IMR-90 (cell line): ENCODE measurements around the gene KRTAP9-1. TPM values are rescaled to one million over a fixed set of nuclear protein-coding genes. Genes with fewer than 3 reads are reported as not detected.

Experiments
- ATAC-seq: fragments of 200-7000 bp; cut with Tn5 transposase; 2 replicates; pipeline ENCODE4 v1.9.1; 2020; ENCODE audit warnings: low read depth, mild to moderate bottlenecking, moderate library complexity
- BruUV-seq: library from RNA; stranded (reverse); fragments of 400-500 nt; replicated peaks from 2 replicates; lab custom pipeline; 2021; lab: Mats Ljungman, UMichigan
- CTCF ChIA-PET: fragments of 300-600 bp; formaldehyde crosslinking; extraction: SDS; loops from one replicate; lab custom pipeline; 2021; ENCODE audit warnings: antibody characterized with exemption; lab: Yijun Ruan, JAX
- POLR2A ChIA-PET: fragments of 300-600 bp; sonication (Branson Sonifier 250); formaldehyde crosslinking; loops from one replicate; lab custom pipeline; 2022; ENCODE audit warnings: antibody characterized with exemption; ENCODE audit not compliant: unreplicated experiment; lab: Charles Lee
- DNase-seq: peaks from one replicate; pipeline ENCODE4 v3.0.0; 2013
- H2AFZ ChIP-seq: replicated peaks from 2 replicates; pipeline ENCODE3; 2013; ENCODE audit warnings: low read length, mild to moderate bottlenecking; ENCODE audit not compliant: poor library complexity
- H2AK5ac ChIP-seq: 2 replicates; pipeline ENCODE4 v1.6.1; 2013; ENCODE audit warnings: low read depth, low read length, inconsistent platforms
- H2AK9ac ChIP-seq: replicated peaks from 2 replicates; pipeline ENCODE3; 2013; ENCODE audit warnings: mild to moderate bottlenecking, low read depth, low read length, moderate library complexity; ENCODE audit not compliant: poor library complexity
- H2BK120ac ChIP-seq: 2 replicates; pipeline ENCODE4 v1.6.1; 2013; ENCODE audit warnings: low read depth, low read length, inconsistent platforms
- H2BK15ac ChIP-seq: 3 replicates; pipeline ENCODE4 v1.6.1; 2013; ENCODE audit warnings: low read depth, low read length, inconsistent platforms
- H2BK20ac ChIP-seq: 2 replicates; pipeline ENCODE4 v1.6.1; 2013; ENCODE audit warnings: low read depth, mild to moderate bottlenecking, inconsistent platforms, low read length, moderate library complexity
- H2BK5ac ChIP-seq: 2 replicates; pipeline ENCODE4 v1.6.1; 2013; ENCODE audit warnings: mild to moderate bottlenecking, low read depth, low read length, inconsistent platforms; ENCODE audit not compliant: poor library complexity, severe bottlenecking
- H3K14ac ChIP-seq: replicated peaks from 2 replicates; pipeline ENCODE4 v1.6.1; 2013; ENCODE audit warnings: low read depth, low read length, inconsistent platforms
- H3K18ac ChIP-seq: 2 replicates; pipeline ENCODE4 v1.6.1; 2013; ENCODE audit warnings: low read depth, low read length, control low read depth
- H3K23ac ChIP-seq: 2 replicates; pipeline ENCODE4 v1.6.1; 2013; ENCODE audit warnings: low read depth, low read length, inconsistent platforms
- H3K27ac ChIP-seq: 2 replicates; pipeline ENCODE4 v1.5.1; 2013; ENCODE audit warnings: mild to moderate bottlenecking, control low read depth, low read length; ENCODE audit not compliant: insufficient read depth
- H3K27me3 ChIP-seq: 2 replicates; pipeline ENCODE4 v1.6.1; 2013; ENCODE audit warnings: low read length; ENCODE audit not compliant: control insufficient read depth, insufficient read depth
- H3K36me3 ChIP-seq: 2 replicates; pipeline ENCODE4 v1.6.1; 2013; ENCODE audit warnings: low read length, mixed read lengths; ENCODE audit not compliant: control insufficient read depth, insufficient read depth
- H3K4ac ChIP-seq: 2 replicates; pipeline ENCODE4 v1.6.1; 2013; ENCODE audit warnings: low read depth, low read length, inconsistent platforms
- H3K4me1 ChIP-seq: 2 replicates; pipeline ENCODE4 v1.6.1; 2013; ENCODE audit warnings: low read length, mixed read lengths; ENCODE audit not compliant: control insufficient read depth, insufficient read depth
- H3K4me2 ChIP-seq: 2 replicates; pipeline ENCODE4 v1.6.1; 2013; ENCODE audit warnings: low read depth, mild to moderate bottlenecking, control low read depth, low read length, moderate library complexity
- H3K4me3 ChIP-seq: 2 replicates; pipeline ENCODE4 v1.5.1; 2013; ENCODE audit warnings: low read depth, mild to moderate bottlenecking, control low read depth, low read length, moderate library complexity; ENCODE audit not compliant: insufficient read depth
- H3K56ac ChIP-seq: 2 replicates; pipeline ENCODE4 v1.6.1; 2013; ENCODE audit warnings: low read length, inconsistent platforms; ENCODE audit not compliant: insufficient read depth; ENCODE audit errors: extremely low read depth
- H3K79me1 ChIP-seq, 2 experiments: 2 replicates each; pipeline ENCODE4 v1.6.1; 2013; ENCODE audit warnings: low read length in 2 of 2, inconsistent platforms in 1 of 2, low read depth in 1 of 2
- H3K9ac ChIP-seq: 2 replicates; pipeline ENCODE4 v1.6.1; 2013; ENCODE audit warnings: low read depth, low read length, control low read depth
- H3K9me1 ChIP-seq: 2 replicates; pipeline ENCODE4 v1.6.1; 2013; ENCODE audit warnings: low read length, inconsistent platforms; ENCODE audit not compliant: insufficient read depth
- H3K9me3 ChIP-seq: 2 replicates; pipeline ENCODE4 v1.6.1; 2013; ENCODE audit warnings: low read length; ENCODE audit not compliant: control insufficient read depth, insufficient read depth
- H4K20me1 ChIP-seq: 2 replicates; pipeline ENCODE4 v1.6.1; 2013; ENCODE audit warnings: low read length, inconsistent platforms; ENCODE audit not compliant: insufficient read depth
- H4K5ac ChIP-seq: 2 replicates; pipeline ENCODE4 v1.6.1; 2013; ENCODE audit warnings: mild to moderate bottlenecking, low read depth, low read length, control low read depth
- H4K8ac ChIP-seq, 2 experiments: 2 replicates each; pipeline ENCODE4 v1.6.1; 2013; ENCODE audit warnings: low read depth in 2 of 2, low read length in 2 of 2, control low read depth in 1 of 2, inconsistent platforms in 1 of 2
- H4K91ac ChIP-seq: 2 replicates; pipeline ENCODE4 v1.6.1; 2013; ENCODE audit warnings: low read depth, low read length, inconsistent platforms; ENCODE audit not compliant: insufficient read depth
- BHLHE40 ChIP-seq: fragments of 150-350 bp; IDR thresholded peaks from 2 replicates; pipeline ENCODE4 v1.6.1; 2016; ENCODE audit warnings: mild to moderate bottlenecking, low read depth, low read length
- FOS ChIP-seq: fragments of 150-350 bp; IDR thresholded peaks from 2 replicates; pipeline ENCODE4 v1.6.1; 2016; ENCODE audit warnings: low read depth, low read length
- MAFK ChIP-seq: IDR thresholded peaks from 2 replicates; pipeline ENCODE4 v1.6.1; 2012; ENCODE audit warnings: low read depth, low read length, improper control_type of control experiment
- MAZ ChIP-seq: IDR thresholded peaks from 2 replicates; pipeline ENCODE4 v1.6.1; 2012; ENCODE audit warnings: low read depth, mild to moderate bottlenecking, low read length, improper control_type of control experiment, moderate library complexity, borderline replicate concordance
- NFE2L2 ChIP-seq: fragments of 150-350 bp; IDR thresholded peaks from 2 replicates; pipeline ENCODE4 v1.6.1; 2016; ENCODE audit warnings: low read depth, mild to moderate bottlenecking, low read length
- RAD21 ChIP-seq: IDR thresholded peaks from 2 replicates; pipeline ENCODE4 v1.6.1; 2012; ENCODE audit warnings: low read length, improper control_type of control experiment
- RFX5 ChIP-seq: IDR thresholded peaks from 2 replicates; pipeline ENCODE4 v1.8.0; 2012; ENCODE audit warnings: low read depth, mild to moderate bottlenecking, low read length, moderate library complexity
- WGBS, 2 experiments: methylation state at CpG; one replicate each; pipeline versions ENCODE4 v1.1.5 to v1.1.7; 2013; ENCODE audit warnings: missing lambda C conversion rate in 2 of 2; ENCODE audit not compliant: insufficient read length in 1 of 2; ENCODE audit errors: extremely low coverage in 2 of 2; 5-methylcytosine and 5-hydroxymethylcytosine counted together
- dilution Hi-C: fragments of 300-500 bp; cut with HindIII; formaldehyde crosslinking; loops from one replicate; pipeline ENCODE4 v1.14.3; 2018; ENCODE audit warnings: low sequenced_read_pairs; ENCODE audit not compliant: unreplicated experiment
- in situ Hi-C: fragments of 300-500 bp; cut with MboI; formaldehyde crosslinking; loops from 3 replicates; pipeline ENCODE4 v1.14.3; 2019; ENCODE audit warnings: low sequenced_read_pairs, inconsistent platforms, mixed read lengths
- intact Hi-C: fragments of 100-400 bp; cut with micrococcal nuclease; formaldehyde crosslinking; loops from 2 replicates; pipeline ENCODE4 v1.10.0; 2022
- polyA plus RNA-seq, 3 experiments: library from polyadenylated mRNA; depleted of rRNA; stranded (reverse); fragments of >200 nt; gene quantifications; 2 replicates each; pipeline ENCODE4 v1.2.3, GENCODE V29; 2012; ENCODE audit warnings: low replicate concordance in 1 of 3
- total RNA-seq: library from RNA; depleted of rRNA; stranded (reverse); fragments of >200 nt; gene quantifications from 2 replicates; pipeline ENCODE4 v1.2.3, GENCODE V29; 2012
- TF ChIP-seq, protein P1 (sequence below): fragments of 150-350 bp; IDR thresholded peaks from 2 replicates; pipeline ENCODE4 v1.6.1; 2017; ENCODE audit warnings: mild to moderate bottlenecking, antibody characterized with exemption, low read length, low read depth

The KRTAP9-1 gene
- total and polyA plus RNA-seq, 2 of the 4 experiments (the other 2 are of a cell fraction): not detected

GRCh38 chr17:41140360-41141131 is 49.1 kb upstream of the KRTAP9-1 start, which contains the start of gene KRTAP4-6:
Gene KRTAP4-6, minus strand, starts transcription at chr17:41140544. Its CDS starts 57 bp downstream, at chr17:41140487.
- Histone ChIP-seq H4K8ac (peak within 1 kb of the TSS; percentile 3 to 33; a peak in 2 of 4 replicates), H3K9me3 (peaks cover 5% of the 10 kb centered on the region), H4K91ac (no peak within 1 kb of the TSS), H2AK5ac (peak within 1 kb of the TSS; percentile 23), H3K79me1 (no peaks in the 10 kb centered on the region), H2BK120ac (peak within 1 kb of the TSS; percentile 3; the same call in 1 of the 2 replicates), H3K27me3 (no peaks in the 10 kb centered on the region), H3K4me2 (no peak within 1 kb of the TSS), H2BK5ac (peak within 1 kb of the TSS; percentile 91), H3K4ac (no peak within 1 kb of the TSS), H3K23ac (no peak within 1 kb of the TSS), H3K9ac (no peak within 1 kb of the TSS), H2AK9ac (no peak within 1 kb of the TSS), H3K14ac (no peak within 1 kb of the TSS), H3K36me3 (no peaks in the 10 kb centered on the region), H2AFZ (no peak within 1 kb of the TSS), H4K20me1 (no peaks in the 10 kb centered on the region), H3K27ac (no peak within 1 kb of the TSS), H3K56ac (no peak within 1 kb of the TSS), H3K4me1 (no peaks in the 10 kb centered on the region; the same call in 1 of the 2 replicates), H3K4me3 (no peak within 1 kb of the TSS), H3K18ac (no peak within 1 kb of the TSS; the same call in 1 of the 2 replicates), H4K5ac (no peak within 1 kb of the TSS; the same call in 1 of the 2 replicates), H2BK15ac (no peak within 1 kb of the TSS), H2BK20ac (0 out of 2 replicates have a peak within 1 kb of the TSS, but pooled peaks have one; percentile 3), H3K9me1 (no peaks in the 10 kb centered on the region)
- DNase-seq: peak; percentile 86
- ChIA-PET CTCF (no interaction called here), POLR2A (no interaction called here)
- no peak for TF ChIP-seq NFE2L2
- TF ChIP-seq MAZ: no peak
- no peak for TF ChIP-seq RFX5
- TF ChIP-seq, protein P1, sequence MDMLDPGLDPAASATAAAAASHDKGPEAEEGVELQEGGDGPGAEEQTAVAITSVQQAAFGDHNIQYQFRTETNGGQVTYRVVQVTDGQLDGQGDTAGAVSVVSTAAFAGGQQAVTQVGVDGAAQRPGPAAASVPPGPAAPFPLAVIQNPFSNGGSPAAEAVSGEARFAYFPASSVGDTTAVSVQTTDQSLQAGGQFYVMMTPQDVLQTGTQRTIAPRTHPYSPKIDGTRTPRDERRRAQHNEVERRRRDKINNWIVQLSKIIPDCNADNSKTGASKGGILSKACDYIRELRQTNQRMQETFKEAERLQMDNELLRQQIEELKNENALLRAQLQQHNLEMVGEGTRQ: peak; percentile 95
- TF ChIP-seq RAD21: no peak
- no peak for TF ChIP-seq BHLHE40
- TF ChIP-seq MAFK: peak; percentile 10; the same call in 1 of the 2 replicates
- TF ChIP-seq FOS: 0 out of 2 replicates have a peak, but pooled peaks have one; percentile 2
- ATAC-seq: peak; percentile 56; the same call in 1 of the 2 replicates
- BruUV-seq: no TSS peak
- intact Hi-C loops: no loop called here
- in situ Hi-C loops: no loop called here
- dilution Hi-C loops: no loop called here
- 100% methylated on average over 1 of the region's 6 CpGs; no CpG with 5 or more reads in 1 of the 2 experiments for WGBS, 2 experiments
